ENCODE results near the gene MYO10.

DNA sequence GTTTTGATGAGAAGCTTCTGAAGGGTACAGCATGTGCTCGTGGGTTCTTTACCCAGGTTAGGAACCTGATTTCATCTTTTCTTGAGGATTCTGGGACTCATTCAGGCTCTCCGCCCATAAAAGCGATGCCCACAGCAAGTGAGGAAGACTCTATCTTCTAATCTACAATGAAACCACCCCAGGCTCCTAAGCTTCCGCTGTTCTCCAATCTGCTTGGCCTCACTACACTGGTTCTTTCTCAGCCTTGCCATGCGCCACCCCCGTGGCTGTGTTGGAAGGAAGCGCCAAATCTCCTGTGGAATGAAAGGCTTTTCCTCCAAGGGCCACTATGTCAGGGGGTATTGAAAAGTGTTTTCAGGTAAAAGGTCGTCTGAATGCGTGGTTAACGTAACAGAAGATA, 135.6 kb downstream of the MYO10 start:
- TF ChIP-seq, protein P1, sequence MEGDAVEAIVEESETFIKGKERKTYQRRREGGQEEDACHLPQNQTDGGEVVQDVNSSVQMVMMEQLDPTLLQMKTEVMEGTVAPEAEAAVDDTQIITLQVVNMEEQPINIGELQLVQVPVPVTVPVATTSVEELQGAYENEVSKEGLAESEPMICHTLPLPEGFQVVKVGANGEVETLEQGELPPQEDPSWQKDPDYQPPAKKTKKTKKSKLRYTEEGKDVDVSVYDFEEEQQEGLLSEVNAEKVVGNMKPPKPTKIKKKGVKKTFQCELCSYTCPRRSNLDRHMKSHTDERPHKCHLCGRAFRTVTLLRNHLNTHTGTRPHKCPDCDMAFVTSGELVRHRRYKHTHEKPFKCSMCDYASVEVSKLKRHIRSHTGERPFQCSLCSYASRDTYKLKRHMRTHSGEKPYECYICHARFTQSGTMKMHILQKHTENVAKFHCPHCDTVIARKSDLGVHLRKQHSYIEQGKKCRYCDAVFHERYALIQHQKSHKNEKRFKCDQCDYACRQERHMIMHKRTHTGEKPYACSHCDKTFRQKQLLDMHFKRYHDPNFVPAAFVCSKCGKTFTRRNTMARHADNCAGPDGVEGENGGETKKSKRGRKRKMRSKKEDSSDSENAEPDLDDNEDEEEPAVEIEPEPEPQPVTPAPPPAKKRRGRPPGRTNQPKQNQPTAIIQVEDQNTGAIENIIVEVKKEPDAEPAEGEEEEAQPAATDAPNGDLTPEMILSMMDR (IDR thresholded peaks at IDR 0.05): no peak
- no peak for TF ChIP-seq POLR2A (IDR thresholded peaks at IDR 0.05)

Measured in Peyer's patch (tissue), 4 donors.